ENCODE results near the gene MAP3K10. TPM values are rescaled to one million over a fixed set of nuclear protein-coding genes. Genes with fewer than 3 reads are reported as not detected.
"Not testable (repeated sequence)": the region's sequence is repeated elsewhere in the genome, so short reads cannot be mapped to it uniquely, and the experiment has no call there.

The MAP3K10 gene
- total RNA-seq, 2 experiments from 2014 or later: 20.8 to 21.7 TPM

- TF ChIP-seq, protein P1, sequence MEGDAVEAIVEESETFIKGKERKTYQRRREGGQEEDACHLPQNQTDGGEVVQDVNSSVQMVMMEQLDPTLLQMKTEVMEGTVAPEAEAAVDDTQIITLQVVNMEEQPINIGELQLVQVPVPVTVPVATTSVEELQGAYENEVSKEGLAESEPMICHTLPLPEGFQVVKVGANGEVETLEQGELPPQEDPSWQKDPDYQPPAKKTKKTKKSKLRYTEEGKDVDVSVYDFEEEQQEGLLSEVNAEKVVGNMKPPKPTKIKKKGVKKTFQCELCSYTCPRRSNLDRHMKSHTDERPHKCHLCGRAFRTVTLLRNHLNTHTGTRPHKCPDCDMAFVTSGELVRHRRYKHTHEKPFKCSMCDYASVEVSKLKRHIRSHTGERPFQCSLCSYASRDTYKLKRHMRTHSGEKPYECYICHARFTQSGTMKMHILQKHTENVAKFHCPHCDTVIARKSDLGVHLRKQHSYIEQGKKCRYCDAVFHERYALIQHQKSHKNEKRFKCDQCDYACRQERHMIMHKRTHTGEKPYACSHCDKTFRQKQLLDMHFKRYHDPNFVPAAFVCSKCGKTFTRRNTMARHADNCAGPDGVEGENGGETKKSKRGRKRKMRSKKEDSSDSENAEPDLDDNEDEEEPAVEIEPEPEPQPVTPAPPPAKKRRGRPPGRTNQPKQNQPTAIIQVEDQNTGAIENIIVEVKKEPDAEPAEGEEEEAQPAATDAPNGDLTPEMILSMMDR (IDR thresholded peaks at IDR 0.05): no peak
These were observed 27.6 kb upstream of the MAP3K10 start for GRCh38 chr19:40163541-40164129.

DNA sequence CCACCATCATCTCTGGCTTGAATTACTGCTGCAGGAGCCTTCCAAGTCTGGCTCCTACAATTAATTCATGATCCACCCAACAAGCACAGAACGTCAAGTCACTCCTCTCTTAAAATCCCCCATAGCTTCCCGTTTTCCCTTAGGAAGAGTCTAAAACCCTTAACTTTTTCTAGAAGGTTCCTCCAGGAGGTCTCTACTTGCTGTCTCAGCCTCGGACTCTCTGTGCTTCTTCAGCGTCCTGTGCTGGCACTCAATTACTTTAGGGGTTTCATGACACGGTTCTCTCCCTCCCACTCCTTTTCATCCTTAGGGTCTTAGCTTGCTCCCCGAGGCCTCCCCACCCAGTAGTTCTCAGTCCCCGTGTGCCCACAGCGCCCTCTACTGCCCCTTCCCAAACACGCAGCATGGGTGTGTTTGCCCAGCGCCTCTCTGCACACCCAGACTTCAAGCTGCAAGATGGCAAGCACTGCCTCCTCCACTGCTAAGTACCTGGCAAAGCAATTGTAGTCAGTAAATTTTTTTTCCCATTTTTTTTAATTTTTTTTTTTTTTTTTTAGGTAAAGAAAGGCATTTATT is 25.8 kb upstream of the MAP3K10 start:
- no peaks in the 10 kb centered on the region for H3K9me3 ChIP-seq (ENCODE audit: control insufficient read depth in 1 of 2, insufficient read depth in 1 of 2, low read length in 2 of 2)
- H3K4me3 ChIP-seq (ENCODE audit: low read length): no peak overlapping the region
- no peak overlapping the region for H3K4me3 Mint-ChIP-seq
- H3K9me3 Mint-ChIP-seq: no peaks in the 10 kb centered on the region
- peaks cover 18% of the 10 kb centered on the region for H3K4me1 Mint-ChIP-seq (ENCODE audit: low read depth)
- intact Hi-C loops (cut with DNase I, micrococcal nuclease): loop anchor here (1.0 to 5.0 kb wide), 3 partner anchors 21 to 33 kb away; no protein-coding TSS in a partner anchor
- TF ChIP-seq, protein P1 (IDR thresholded peaks at IDR 0.05): peak; percentile 53
- H3K27me3 Mint-ChIP-seq: no peaks in the 10 kb centered on the region
- peak; percentile 71 for ATAC-seq (ENCODE audit: poor library complexity)
- POLR2A ChIA-PET: interaction anchor here (1.1 to 1.4 kb wide), 2 partner anchors 21 to 25 kb away, joined by 3 to 8 read pairs; no protein-coding TSS in a partner anchor
- CTCF ChIA-PET: interaction anchor here (0.5 to 2.3 kb wide), 8 partner anchors 8 to 195 kb away, joined by 3 to 14 read pairs (median 5); partner anchors contain the start of gene PSMC4
- peak; percentile 36 to 75 (median 48) for DNase-seq
- peaks cover 20% of the 10 kb centered on the region for H3K4me1 ChIP-seq (ENCODE audit: insufficient read depth, low read length)
- H3K27ac ChIP-seq (ENCODE audit: low read depth in 1 of 2, low read length in 2 of 2): no peak overlapping the region
- no peaks in the 10 kb centered on the region for H3K27me3 ChIP-seq (ENCODE audit: control insufficient read depth in 1 of 2, insufficient read depth in 2 of 2, low read length in 2 of 2)
- H3K27ac Mint-ChIP-seq: no peak overlapping the region
- no peaks in the 10 kb centered on the region for H3K36me3 Mint-ChIP-seq (ENCODE audit: low read depth)
- H3K36me3 ChIP-seq (ENCODE audit: insufficient read depth, low read length): no peaks in the 10 kb centered on the region

More at GRCh38 chr19:40163541-40164129, 27.6 kb upstream of the MAP3K10 start:
- ATAC-seq (ENCODE audit: poor library complexity) (peak; percentile 59), DNase-seq (peak in 1 of 14 experiments; percentile 23)
- Mint-ChIP-seq H3K36me3 (ENCODE audit: low read depth) (no peaks in the 10 kb centered on the region), H3K9me3 (no peaks in the 10 kb centered on the region), H3K27ac (no peak overlapping the region), H3K27me3 (no peaks in the 10 kb centered on the region), H3K4me3 (no peak overlapping the region), H3K4me1 (ENCODE audit: low read depth) (peaks cover 18% of the 10 kb centered on the region)
- CTCF ChIA-PET: interaction anchor here (2.3 kb wide), 1 partner anchor 23 kb away, joined by 14 read pairs; no protein-coding TSS in a partner anchor
- Histone ChIP-seq H3K27me3 (ENCODE audit: control insufficient read depth in 1 of 2, insufficient read depth in 2 of 2, low read length in 2 of 2) (no peaks in the 10 kb centered on the region), H3K36me3 (ENCODE audit: insufficient read depth, low read length) (no peaks in the 10 kb centered on the region), H3K9me3 (ENCODE audit: control insufficient read depth in 1 of 2, insufficient read depth in 1 of 2, low read length in 2 of 2) (no peaks in the 10 kb centered on the region), H3K4me3 (ENCODE audit: low read length) (no peak overlapping the region), H3K27ac (ENCODE audit: low read depth in 1 of 2, low read length in 2 of 2) (no peak overlapping the region), H3K4me1 (ENCODE audit: insufficient read depth, low read length) (peaks cover 20% of the 10 kb centered on the region)
- intact Hi-C loops (cut with DNase I, micrococcal nuclease): loop anchor here in 1 of 2 experiments (2.0 kb wide), 1 partner anchor 23 kb away; no protein-coding TSS in a partner anchor
- POLR2A ChIA-PET: no interaction called here

DNA sequence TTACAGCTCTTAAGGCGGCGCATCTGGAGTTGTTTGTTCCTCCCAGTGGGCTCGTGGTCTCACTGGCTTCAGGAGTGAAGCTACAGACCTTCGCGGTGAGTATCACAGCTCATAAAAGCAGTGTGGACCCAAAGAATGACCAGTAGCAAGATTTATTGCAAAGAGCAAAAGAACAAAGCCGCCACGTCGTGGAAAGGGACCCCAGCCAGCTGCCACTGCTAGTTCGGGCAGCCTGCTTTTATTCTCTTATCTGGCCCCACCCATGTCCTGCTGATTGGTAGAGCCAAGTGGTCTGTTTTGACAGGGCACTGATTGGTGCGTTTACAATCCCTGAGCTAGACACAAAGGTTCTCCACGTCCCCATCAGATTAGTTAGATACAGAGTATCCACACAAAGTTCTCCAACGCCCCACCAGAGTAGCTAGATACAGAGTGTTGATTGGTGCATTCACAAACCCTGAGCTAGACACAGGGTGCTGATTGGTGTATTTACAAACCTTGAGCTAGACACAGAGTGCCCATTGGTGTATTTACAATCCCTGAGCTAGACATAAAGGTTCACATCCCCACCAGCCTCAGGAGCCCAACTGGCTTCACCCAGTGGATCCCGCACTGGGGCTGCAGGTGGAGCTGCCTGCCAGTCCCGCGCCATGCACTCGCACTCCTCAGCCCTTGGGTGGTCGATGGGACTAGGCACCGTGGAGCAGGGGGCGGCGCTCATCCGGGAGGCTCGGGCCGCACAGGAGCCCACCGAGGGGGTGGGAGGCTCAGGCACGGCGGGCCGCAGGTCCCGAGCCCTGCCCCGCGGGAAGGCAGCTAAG is 21.5 kb upstream of the MAP3K10 start:
- CTCF ChIA-PET; H3K4me3 ChIP-seq (ENCODE audit: low read length); H3K9me3 ChIP-seq (ENCODE audit: control insufficient read depth in 1 of 2, insufficient read depth in 1 of 2, low read length in 2 of 2); H3K27ac ChIP-seq (ENCODE audit: low read depth in 1 of 2, low read length in 2 of 2); H3K27ac Mint-ChIP-seq; H3K36me3 Mint-ChIP-seq (ENCODE audit: low read depth); H3K9me3 Mint-ChIP-seq; H3K36me3 ChIP-seq (ENCODE audit: insufficient read depth, low read length); H3K4me1 Mint-ChIP-seq (ENCODE audit: low read depth); H3K27me3 Mint-ChIP-seq; H3K4me1 ChIP-seq (ENCODE audit: insufficient read depth, low read length); ATAC-seq (ENCODE audit: poor library complexity); H3K27me3 ChIP-seq (ENCODE audit: control insufficient read depth in 1 of 2, insufficient read depth in 2 of 2, low read length in 2 of 2); POLR2A ChIA-PET; H3K4me3 Mint-ChIP-seq; DNase-seq: not testable (repeated sequence)
- intact Hi-C loops (cut with DNase I, micrococcal nuclease): loop anchor here in 1 of 2 experiments (5.0 kb wide), 1 partner anchor 37 kb away; no protein-coding TSS in a partner anchor

DNA sequence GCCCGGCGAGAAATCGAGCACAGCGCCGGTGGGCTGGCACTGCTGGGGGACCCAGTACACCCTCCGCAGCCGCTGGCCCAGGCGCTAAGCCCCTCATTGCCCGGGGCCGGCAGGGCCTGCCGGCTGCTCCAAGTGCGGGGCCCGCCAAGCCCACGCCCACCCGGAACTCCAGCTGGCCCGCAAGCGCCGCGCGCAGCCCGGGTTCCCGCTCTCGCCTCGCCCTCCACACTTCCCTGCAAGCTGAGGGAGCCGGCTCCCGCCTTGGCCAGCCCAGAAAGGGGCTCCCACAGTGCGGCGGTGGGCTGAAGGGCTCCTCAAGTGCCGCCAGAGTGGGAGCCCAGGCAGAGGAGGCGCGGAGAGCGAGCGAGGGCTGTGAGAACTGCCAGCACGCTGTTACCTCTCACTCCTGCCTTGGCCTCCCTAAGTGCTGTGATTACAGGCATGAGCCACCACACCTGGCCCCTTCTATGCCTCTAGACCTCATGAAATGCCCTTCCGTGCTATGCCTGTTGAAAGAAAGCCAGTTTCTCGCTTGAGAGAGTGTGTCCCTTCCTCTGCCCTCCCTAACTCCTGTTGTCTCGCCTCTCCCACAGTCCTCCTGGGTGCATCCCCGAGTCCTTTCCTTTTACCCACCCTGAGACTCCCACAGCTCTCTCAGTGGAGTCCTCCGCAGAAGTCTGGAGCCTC is 20.8 kb upstream of the MAP3K10 start:
- H3K9me3 Mint-ChIP-seq; H3K27ac Mint-ChIP-seq; H3K4me1 Mint-ChIP-seq (ENCODE audit: low read depth); H3K27ac ChIP-seq (ENCODE audit: low read depth in 1 of 2, low read length in 2 of 2); H3K4me3 ChIP-seq (ENCODE audit: low read length); H3K27me3 ChIP-seq (ENCODE audit: control insufficient read depth in 1 of 2, insufficient read depth in 2 of 2, low read length in 2 of 2); H3K36me3 Mint-ChIP-seq (ENCODE audit: low read depth); H3K4me1 ChIP-seq (ENCODE audit: insufficient read depth, low read length); H3K9me3 ChIP-seq (ENCODE audit: control insufficient read depth in 1 of 2, insufficient read depth in 1 of 2, low read length in 2 of 2); DNase-seq; CTCF ChIA-PET; ATAC-seq (ENCODE audit: poor library complexity); H3K27me3 Mint-ChIP-seq; intact Hi-C loops (cut with DNase I, micrococcal nuclease); H3K36me3 ChIP-seq (ENCODE audit: insufficient read depth, low read length); H3K4me3 Mint-ChIP-seq: not testable (repeated sequence)
- POLR2A ChIA-PET: interaction anchor here (0.6 kb wide), 1 partner anchor 398 kb away, joined by 3 read pairs; no protein-coding TSS in a partner anchor

DNA sequence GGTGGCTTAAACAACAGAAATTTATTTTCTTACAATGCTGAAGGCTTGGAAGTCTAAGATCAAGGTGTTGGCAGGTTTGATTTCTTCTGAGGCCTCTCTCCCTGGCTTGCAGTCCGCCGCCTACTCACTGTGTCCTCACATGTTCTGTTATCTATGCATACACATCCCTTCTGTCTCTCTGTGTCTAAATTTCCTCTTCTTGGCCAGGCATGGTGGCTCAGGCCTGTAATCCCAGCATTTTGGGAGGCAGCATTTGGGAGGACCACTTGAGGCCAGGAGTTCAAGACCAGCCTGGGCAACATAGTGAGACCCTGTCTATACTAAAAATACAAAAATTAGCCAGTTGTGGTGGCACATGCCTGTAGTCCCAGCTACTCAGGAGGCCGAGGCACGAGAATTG is 19.9 kb upstream of the MAP3K10 start:
- H3K4me1 Mint-ChIP-seq (ENCODE audit: low read depth); ATAC-seq (ENCODE audit: poor library complexity); H3K4me1 ChIP-seq (ENCODE audit: insufficient read depth, low read length); intact Hi-C loops (cut with DNase I, micrococcal nuclease); H3K36me3 ChIP-seq (ENCODE audit: insufficient read depth, low read length); H3K27me3 Mint-ChIP-seq; H3K27ac Mint-ChIP-seq; H3K27ac ChIP-seq (ENCODE audit: low read depth in 1 of 2, low read length in 2 of 2); H3K4me3 ChIP-seq (ENCODE audit: low read length); POLR2A ChIA-PET; H3K4me3 Mint-ChIP-seq; H3K27me3 ChIP-seq (ENCODE audit: control insufficient read depth in 1 of 2, insufficient read depth in 2 of 2, low read length in 2 of 2); DNase-seq; CTCF ChIA-PET; H3K9me3 Mint-ChIP-seq; H3K9me3 ChIP-seq (ENCODE audit: control insufficient read depth in 1 of 2, insufficient read depth in 1 of 2, low read length in 2 of 2); H3K36me3 Mint-ChIP-seq (ENCODE audit: low read depth): not testable (repeated sequence)
